ENCODE measurements around the gene UBR4.

GRCh38 chr1:19042675-19043578 lies 167.1 kb downstream of the UBR4 start:
- TF ChIP-seq POLR2A (IDR thresholded peaks at IDR 0.05; ENCODE audit: low read depth, low read length), result no peak
- no peak for TF ChIP-seq TAF1 (IDR thresholded peaks at IDR 0.05; ENCODE audit: borderline replicate concordance, low read depth, low read length)
